HFFc6 (cell line): ENCODE data around the gene OLFM2. TPM values are rescaled to one million over a fixed set of nuclear protein-coding genes. Genes with fewer than 3 reads are reported as not detected.

Experiments
- DNase-seq: peaks from one replicate; pipeline ENCODE4 v3.0.0-alpha.2; 2018
- H3K27ac Mint-ChIP-seq: 2 replicates; pipeline ENCODE4 v1.8.0; 2020; ENCODE audit warnings: mild to moderate bottlenecking, mixed read lengths
- H3K27me3 Mint-ChIP-seq: 2 replicates; pipeline ENCODE4 v1.8.0; 2021; ENCODE audit warnings: mild to moderate bottlenecking, moderate library complexity, mixed read lengths; ENCODE audit not compliant: insufficient read depth
- H3K36me3 Mint-ChIP-seq: 2 replicates; pipeline ENCODE4 v1.8.0; 2021; ENCODE audit warnings: low read depth, mixed read lengths
- H3K4me1 Mint-ChIP-seq: 2 replicates; pipeline ENCODE4 v1.8.0; 2020; ENCODE audit warnings: low read depth, mixed read lengths
- H3K4me3 Mint-ChIP-seq: 2 replicates; pipeline ENCODE4 v1.8.0; 2020; ENCODE audit warnings: mild to moderate bottlenecking, moderate library complexity, mixed read lengths
- H3K9me3 Mint-ChIP-seq: 2 replicates; pipeline ENCODE4 v1.8.0; 2020; ENCODE audit warnings: mild to moderate bottlenecking, mixed read lengths
- total RNA-seq, 6 experiments: library from RNA; stranded (reverse); fragmentation: NEBNext Ultra II Directional; extraction: Animal tissue kit (Norgen Biotek cat#: 25700); gene quantifications; 2 replicates in 1 of 6; 3 replicates in 5 of 6; pipeline ENCODE4 v1.2.3, GENCODE V29; 2021
- TF ChIP-seq, protein P1 (sequence below): fragments of 200-600 bp; sonication (generic); IDR thresholded peaks from 2 replicates; pipeline ENCODE4 v1.5.0; 2021; ENCODE audit warnings: antibody characterized with exemption, mild to moderate bottlenecking

The OLFM2 gene
- total RNA-seq, 6 experiments from 2014 or later: 1.9 to 7.0 (median 6.3) TPM

DNA sequence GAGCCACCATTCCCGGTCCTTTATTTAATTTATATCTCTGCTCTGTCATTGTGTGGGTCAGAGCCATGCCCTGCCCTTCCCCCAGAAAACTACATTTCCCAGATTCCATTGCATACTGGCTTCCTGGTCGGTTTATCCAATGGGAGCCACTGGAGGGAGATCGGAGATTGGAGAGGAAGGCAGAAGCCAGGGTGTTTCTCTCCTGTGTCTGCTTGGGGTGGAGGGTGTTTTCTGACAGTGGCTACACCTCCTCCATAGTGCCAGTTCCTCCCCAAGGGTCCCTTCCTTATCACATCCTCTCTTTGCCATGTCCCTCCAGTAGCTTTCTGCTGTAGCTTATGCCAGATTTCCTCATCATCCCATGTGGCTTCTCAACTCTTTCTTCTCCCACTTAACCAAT is 19.0 kb downstream of the OLFM2 start:
- peaks cover 18% of the 10 kb centered on the region for H3K4me1 Mint-ChIP-seq
- no peaks in the 10 kb centered on the region; the same call in 1 of the 2 replicates for H3K36me3 Mint-ChIP-seq
- no peak overlapping the region for H3K27ac Mint-ChIP-seq
- DNase-seq: peak; percentile 48
- TF ChIP-seq, protein P1, sequence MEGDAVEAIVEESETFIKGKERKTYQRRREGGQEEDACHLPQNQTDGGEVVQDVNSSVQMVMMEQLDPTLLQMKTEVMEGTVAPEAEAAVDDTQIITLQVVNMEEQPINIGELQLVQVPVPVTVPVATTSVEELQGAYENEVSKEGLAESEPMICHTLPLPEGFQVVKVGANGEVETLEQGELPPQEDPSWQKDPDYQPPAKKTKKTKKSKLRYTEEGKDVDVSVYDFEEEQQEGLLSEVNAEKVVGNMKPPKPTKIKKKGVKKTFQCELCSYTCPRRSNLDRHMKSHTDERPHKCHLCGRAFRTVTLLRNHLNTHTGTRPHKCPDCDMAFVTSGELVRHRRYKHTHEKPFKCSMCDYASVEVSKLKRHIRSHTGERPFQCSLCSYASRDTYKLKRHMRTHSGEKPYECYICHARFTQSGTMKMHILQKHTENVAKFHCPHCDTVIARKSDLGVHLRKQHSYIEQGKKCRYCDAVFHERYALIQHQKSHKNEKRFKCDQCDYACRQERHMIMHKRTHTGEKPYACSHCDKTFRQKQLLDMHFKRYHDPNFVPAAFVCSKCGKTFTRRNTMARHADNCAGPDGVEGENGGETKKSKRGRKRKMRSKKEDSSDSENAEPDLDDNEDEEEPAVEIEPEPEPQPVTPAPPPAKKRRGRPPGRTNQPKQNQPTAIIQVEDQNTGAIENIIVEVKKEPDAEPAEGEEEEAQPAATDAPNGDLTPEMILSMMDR: no peak
- peak overlapping the region; percentile 51; the same call in 1 of the 2 replicates for H3K4me3 Mint-ChIP-seq
- peaks cover 17% of the 10 kb centered on the region for H3K27me3 Mint-ChIP-seq
- no peaks in the 10 kb centered on the region for H3K9me3 Mint-ChIP-seq

DNA sequence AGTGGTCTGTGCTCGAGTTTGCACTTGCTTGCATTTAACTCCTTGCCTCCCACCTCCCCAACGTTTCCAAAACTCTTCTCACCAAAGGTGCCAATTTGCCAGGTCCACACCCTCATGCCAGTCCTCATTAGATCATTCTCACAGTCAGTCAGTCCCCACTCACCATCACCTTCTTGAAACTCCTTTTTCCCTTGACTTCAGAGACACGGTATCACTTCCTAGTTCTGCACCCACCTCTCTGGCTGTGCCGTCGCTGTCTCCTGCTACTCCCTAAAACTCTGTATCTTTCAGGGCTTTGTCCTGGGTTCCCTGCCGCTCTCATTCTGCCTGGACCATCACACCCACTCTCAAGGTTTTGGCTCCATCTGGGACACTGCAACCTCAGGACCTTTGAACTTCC is 19.6 kb downstream of the OLFM2 start:
- Mint-ChIP-seq H3K27ac (no peak overlapping the region), H3K4me3 (no peak overlapping the region), H3K9me3 (no peaks in the 10 kb centered on the region)

DNA sequence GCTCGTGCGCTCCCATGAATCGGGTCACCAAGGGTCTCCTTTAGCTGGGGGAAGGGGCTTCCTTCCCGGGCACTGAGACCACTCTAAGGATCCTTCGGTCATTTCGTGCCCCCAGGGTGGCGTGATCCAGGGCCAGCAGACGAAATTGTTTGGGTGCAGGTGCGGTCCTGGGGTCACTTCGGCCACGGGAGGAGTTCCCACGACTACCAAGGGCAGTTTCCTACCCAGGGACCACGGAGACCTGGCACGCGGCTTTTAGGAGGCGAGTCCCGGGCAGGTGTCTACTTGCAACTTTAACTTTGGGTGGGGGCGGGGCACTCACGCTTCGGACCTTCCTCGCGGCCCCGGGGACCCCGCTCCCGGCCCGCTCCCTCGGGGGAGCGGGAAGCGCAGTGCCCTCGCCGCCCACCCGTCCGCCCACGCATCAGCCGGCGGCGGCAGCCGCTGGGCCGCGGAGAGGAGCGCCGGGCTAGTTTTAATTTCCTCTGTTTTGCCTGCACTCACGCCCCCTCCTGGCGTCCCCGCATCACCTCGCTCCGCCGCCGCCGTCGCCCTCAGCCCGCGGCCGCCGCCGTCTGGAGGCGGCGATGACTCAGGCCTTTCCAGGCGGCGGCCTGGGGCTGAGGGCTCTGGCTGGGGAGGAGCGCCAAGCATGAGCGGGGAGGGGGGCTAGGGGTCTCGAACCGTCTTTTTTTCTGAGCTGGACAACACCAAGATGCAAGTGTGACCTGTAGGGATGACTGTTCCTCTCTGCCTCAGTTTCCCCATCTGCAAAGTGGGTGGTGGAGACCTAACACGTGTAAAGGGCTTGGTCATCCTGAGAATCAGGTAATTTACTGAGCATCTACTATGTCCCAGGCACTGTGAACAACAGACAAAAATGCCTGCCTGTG is 21.8 kb downstream of the OLFM2 start:
- Mint-ChIP-seq H3K36me3 (no peaks in the 10 kb centered on the region; the same call in 1 of the 2 replicates), H3K27ac (no peak overlapping the region), H3K4me3 (peak overlapping the region; percentile 71), H3K4me1 (peaks cover 18% of the 10 kb centered on the region), H3K27me3 (peaks cover 14% of the 10 kb centered on the region), H3K9me3 (no peaks in the 10 kb centered on the region)
- TF ChIP-seq, protein P1: peak; percentile 81
- peak; percentile 66 for DNase-seq

More for the DNA sequence above, 19.6 kb downstream of the OLFM2 start:
- H3K4me1 Mint-ChIP-seq: peaks cover 18% of the 10 kb centered on the region
- TF ChIP-seq, protein P1: no peak
- DNase-seq: no peak
- H3K36me3 Mint-ChIP-seq: no peaks in the 10 kb centered on the region; the same call in 1 of the 2 replicates
- peaks cover 17% of the 10 kb centered on the region for H3K27me3 Mint-ChIP-seq

DNA sequence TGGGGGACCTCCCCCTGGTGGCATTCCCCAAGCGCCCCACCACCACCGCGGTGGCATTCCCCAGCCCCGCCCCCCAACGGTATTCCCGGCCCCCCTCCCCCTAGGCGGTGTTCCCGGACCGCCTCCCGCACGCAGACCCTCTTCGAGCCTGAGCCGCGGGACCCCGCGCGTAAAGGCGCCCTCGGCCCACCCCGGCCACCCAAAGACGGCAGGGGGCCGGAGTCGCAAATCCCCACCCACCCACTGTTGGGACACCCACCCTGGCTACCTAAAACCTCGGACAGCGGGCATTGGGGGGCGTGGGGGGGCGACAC is 22.4 kb downstream of the OLFM2 start:
- no peak for DNase-seq
- H3K4me1 Mint-ChIP-seq: peaks cover 18% of the 10 kb centered on the region
- H3K27me3 Mint-ChIP-seq: peaks cover 14% of the 10 kb centered on the region
- H3K9me3 Mint-ChIP-seq: no peaks in the 10 kb centered on the region
- TF ChIP-seq, protein P1: no peak
- H3K27ac Mint-ChIP-seq: no peak overlapping the region
- H3K4me3 Mint-ChIP-seq: peak overlapping the region; percentile 71; the same call in 1 of the 2 replicates
- no peaks in the 10 kb centered on the region; the same call in 1 of the 2 replicates for H3K36me3 Mint-ChIP-seq

DNA sequence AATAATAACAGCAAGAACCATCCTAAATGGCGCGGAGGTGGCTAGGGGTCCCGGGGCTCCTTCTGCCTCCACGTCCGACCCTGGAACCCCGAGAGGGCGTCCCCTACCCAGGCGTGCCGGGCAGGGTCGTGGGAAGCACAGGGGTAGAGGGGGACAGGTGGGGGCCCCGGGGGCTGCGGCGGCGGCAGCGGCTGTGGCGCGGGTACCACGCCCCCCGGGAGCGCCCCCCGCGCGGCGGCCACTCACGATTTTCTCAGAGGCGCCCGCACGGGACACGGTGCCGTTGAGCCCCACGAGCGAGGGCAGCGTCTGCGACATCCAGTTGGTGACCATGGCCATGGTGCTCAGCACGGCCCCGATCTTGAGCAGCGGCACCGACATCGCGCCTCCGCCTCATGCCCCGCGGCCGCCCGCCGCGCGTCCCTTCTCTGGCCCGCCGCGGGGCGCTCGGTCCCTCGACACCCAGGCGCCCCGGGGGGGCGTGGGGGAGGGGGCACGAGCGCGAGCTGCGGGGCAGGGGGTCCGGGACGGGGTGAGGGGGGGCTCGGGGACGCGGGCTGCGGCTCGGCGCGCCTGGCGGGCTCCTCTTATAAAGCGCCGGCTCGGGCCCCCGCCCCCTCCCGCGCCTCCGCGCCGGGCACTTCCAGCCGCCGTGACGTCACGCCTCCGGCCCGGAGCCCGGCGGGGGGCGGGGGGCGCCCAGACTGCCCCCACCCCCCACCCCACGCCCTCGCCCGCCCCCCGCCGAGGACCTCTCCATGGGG is 22.9 kb downstream of the OLFM2 start:
- no peaks in the 10 kb centered on the region; the same call in 1 of the 2 replicates for H3K36me3 Mint-ChIP-seq
- TF ChIP-seq, protein P1: no peak
- peak overlapping the region; percentile 80 for H3K4me3 Mint-ChIP-seq
- no peak overlapping the region for H3K27ac Mint-ChIP-seq
- peaks cover 14% of the 10 kb centered on the region for H3K27me3 Mint-ChIP-seq
- peaks cover 18% of the 10 kb centered on the region for H3K4me1 Mint-ChIP-seq
- no peak for DNase-seq
- no peaks in the 10 kb centered on the region for H3K9me3 Mint-ChIP-seq
